Hematopoietic multipotent progenitor cell treated with erythropoietin and hydrocortisone succinate and interleukin-3 and kit ligand, for 6 days (in vitro differentiated cells): Measurements from ENCODE around the gene ZBTB7C.

ENCODE experiments used
- DNase-seq: peaks from one replicate; pipeline ENCODE4 v3.0.0-alpha.2; 2015

Gene ZBTB7C

GRCh38 chr18:48182779-48183178 lies 226.4 kb downstream of the ZBTB7C start:
- DNase-seq = no peak

GRCh38 chr18:48181857-48182256 lies 227.3 kb downstream of the ZBTB7C start:
- DNase-seq = no peak

GRCh38 chr18:48181087-48181823 lies 227.9 kb downstream of the ZBTB7C start:
- DNase-seq = no peak

- no peak for DNase-seq
Observed at GRCh38 chr18:48179666-48180065, 229.5 kb downstream of the ZBTB7C start.

- no peak for DNase-seq
Observed at GRCh38 chr18:48179001-48179400, 230.2 kb downstream of the ZBTB7C start.

- DNase-seq = no peak
Observed at GRCh38 chr18:48176909-48177308, 232.3 kb downstream of the ZBTB7C start.

GRCh38 chr18:48173557-48173956 lies 235.6 kb downstream of the ZBTB7C start:
- no peak for DNase-seq

GRCh38 chr18:48172226-48173006 lies 236.8 kb downstream of the ZBTB7C start:
- no peak for DNase-seq

GRCh38 chr18:48171490-48172188 lies 237.5 kb downstream of the ZBTB7C start:
- no peak for DNase-seq

- DNase-seq = no peak
Observed at GRCh38 chr18:48170651-48171050, 238.5 kb downstream of the ZBTB7C start.

- DNase-seq = no peak
Observed at GRCh38 chr18:48168861-48169260, 240.3 kb downstream of the ZBTB7C start.

GRCh38 chr18:48167897-48168253 lies 241.3 kb downstream of the ZBTB7C start:
- DNase-seq = peak; percentile 62

- no peak for DNase-seq
Observed at GRCh38 chr18:48166336-48166875, 242.8 kb downstream of the ZBTB7C start.

GRCh38 chr18:48165111-48165866 lies 243.9 kb downstream of the ZBTB7C start:
- DNase-seq = peak; percentile 60

- DNase-seq = no peak
Observed at GRCh38 chr18:48164701-48165100, 244.5 kb downstream of the ZBTB7C start.

- no peak for DNase-seq
Observed at GRCh38 chr18:48164116-48164515, 245.1 kb downstream of the ZBTB7C start.

GRCh38 chr18:48163738-48164115 lies 245.5 kb downstream of the ZBTB7C start:
- no peak for DNase-seq

- DNase-seq = no peak
Observed at GRCh38 chr18:48162956-48163737, 246.0 kb downstream of the ZBTB7C start.

GRCh38 chr18:48161911-48162698 lies 247.1 kb downstream of the ZBTB7C start:
- peak; percentile 45 for DNase-seq

- DNase-seq = peak; percentile 65
Observed at GRCh38 chr18:48161191-48161910, 247.8 kb downstream of the ZBTB7C start.
